Smooth muscle cell (in vitro differentiated cells): ENCODE data around the gene CFAP54. TPM values are rescaled to one million over a fixed set of nuclear protein-coding genes. Genes with fewer than 3 reads are reported as not detected.

ENCODE experiments used
- DNase-seq: peaks from one replicate; lab custom pipeline; 2025; ENCODE audit not compliant: unreplicated experiment; lab: John Stamatoyannopoulos, UW
- H2AFZ ChIP-seq: fragments of 200-600 bp; sonication (generic); 2 replicates; pipeline ENCODE4 v1.6.0; 2016; ENCODE audit warnings: antibody characterized with exemption, low read depth, mild to moderate bottlenecking
- H3F3A ChIP-seq: fragments of 200-600 bp; sonication (generic); 2 replicates; pipeline ENCODE4 v1.6.0; 2017; ENCODE audit warnings: antibody characterized with exemption, low read depth
- H3K27ac ChIP-seq: fragments of 200-600 bp; sonication (generic); 2 replicates; pipeline ENCODE4 v1.5.1; 2016; ENCODE audit warnings: low read depth, mild to moderate bottlenecking
- H3K27me3 ChIP-seq: fragments of 200-600 bp; sonication (generic); 2 replicates; pipeline ENCODE4 v1.6.1; 2016; ENCODE audit warnings: low read depth, mild to moderate bottlenecking
- H3K36me3 ChIP-seq: fragments of 200-600 bp; sonication (generic); 2 replicates; pipeline ENCODE4 v1.5.1; 2016; ENCODE audit warnings: low read depth
- H3K4me1 ChIP-seq: fragments of 200-600 bp; sonication (generic); 2 replicates; pipeline ENCODE4 v1.5.1; 2016; ENCODE audit warnings: low read depth
- H3K4me2 ChIP-seq: fragments of 200-600 bp; sonication (generic); 2 replicates; pipeline ENCODE4 v1.6.0; 2016; ENCODE audit warnings: mild to moderate bottlenecking
- H3K4me3 ChIP-seq: fragments of 200-600 bp; sonication (generic); 2 replicates; pipeline ENCODE4 v1.5.1; 2016; ENCODE audit warnings: mild to moderate bottlenecking
- H3K79me2 ChIP-seq: fragments of 200-600 bp; sonication (generic); 2 replicates; pipeline ENCODE4 v1.6.0; 2016; ENCODE audit warnings: low read depth, mild to moderate bottlenecking
- H3K9ac ChIP-seq: fragments of 200-600 bp; sonication (generic); 2 replicates; pipeline ENCODE4 v1.6.0; 2016; ENCODE audit warnings: low read depth
- H3K9me3 ChIP-seq: fragments of 200-600 bp; sonication (generic); replicated peaks from 2 replicates; pipeline ENCODE4 v1.5.1; 2016; ENCODE audit warnings: low read depth
- H4K20me1 ChIP-seq: fragments of 200-600 bp; sonication (generic); 2 replicates; pipeline ENCODE4 v1.6.0; 2016; ENCODE audit warnings: low read depth
- WGBS: methylation state at CpG from one replicate; pipeline ENCODE4 v1.1.7; 2016; ENCODE audit warnings: low lambda C conversion rate; 5-methylcytosine and 5-hydroxymethylcytosine counted together
- polyA plus RNA-seq: library from polyadenylated mRNA; unstranded; fragments of >200 nt; fragmentation: Nextera tagmentation; extraction: Ambion mirVana; gene quantifications from 2 replicates; pipeline ENCODE4 v1.2.1, GENCODE V29; 2016
- total RNA-seq: library from RNA; depleted of rRNA; stranded (reverse); fragments of >200 nt; gene quantifications from 2 replicates; pipeline ENCODE4 v1.2.3, GENCODE V29; 2014
- TF ChIP-seq, protein P1 (sequence below): fragments of 200-600 bp; sonication (generic); IDR thresholded peaks from 2 replicates; pipeline ENCODE4 v1.5.1; 2017; ENCODE audit warnings: borderline replicate concordance, mild to moderate bottlenecking, antibody characterized with exemption; ENCODE audit not compliant: insufficient read depth, poor library complexity, severe bottlenecking

Gene CFAP54
- total and polyA plus RNA-seq, 2 experiments from 2014 or later = 0.35 to 0.67 TPM

DNA sequence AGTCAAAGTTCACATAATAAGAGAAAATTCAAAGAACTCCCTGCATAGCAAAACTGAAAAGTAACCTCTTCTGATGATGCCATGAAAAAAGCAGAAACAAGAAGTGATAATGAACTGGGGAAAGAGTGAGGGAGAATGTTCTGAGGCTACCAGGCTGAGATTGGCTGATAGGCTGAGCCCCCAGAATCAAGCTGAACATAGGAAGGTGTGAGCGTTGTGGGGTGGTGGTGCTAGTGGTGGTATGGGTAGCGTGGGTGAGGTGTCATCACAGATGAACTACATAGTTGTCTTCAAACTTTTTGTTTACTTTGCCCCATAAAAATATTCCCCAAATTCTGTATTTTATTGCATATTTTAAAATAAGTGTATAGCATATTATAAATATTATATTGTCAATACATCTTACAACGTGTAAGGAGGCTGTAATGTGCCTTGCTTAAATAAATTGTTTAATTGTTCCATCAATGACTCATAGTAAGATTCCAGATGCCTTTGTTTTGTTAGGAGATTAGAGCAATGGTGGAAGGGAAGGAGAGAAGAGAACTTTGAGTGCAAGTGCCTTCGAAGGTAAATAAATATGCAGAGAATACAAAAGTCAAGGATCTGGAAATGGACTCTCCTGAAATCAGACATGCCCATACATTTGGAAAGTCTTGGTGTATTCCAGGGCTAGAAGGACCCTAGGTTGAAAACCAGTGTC lies 15.8 kb upstream of the CFAP54 start:
- Histone ChIP-seq H3K9me3 (no peaks in the 10 kb centered on the region), H3K4me3 (no peak overlapping the region), H3K27ac (no peak overlapping the region), H3K4me1 (no peaks in the 10 kb centered on the region), H3F3A (no peaks in the 10 kb centered on the region), H3K9ac (no peak overlapping the region), H3K4me2 (no peak overlapping the region), H3K27me3 (no peaks in the 10 kb centered on the region), H2AFZ (no peak overlapping the region), H4K20me1 (no peaks in the 10 kb centered on the region), H3K79me2 (no peaks in the 10 kb centered on the region), H3K36me3 (no peaks in the 10 kb centered on the region)
- DNase-seq = no peak
- TF ChIP-seq, protein P1, sequence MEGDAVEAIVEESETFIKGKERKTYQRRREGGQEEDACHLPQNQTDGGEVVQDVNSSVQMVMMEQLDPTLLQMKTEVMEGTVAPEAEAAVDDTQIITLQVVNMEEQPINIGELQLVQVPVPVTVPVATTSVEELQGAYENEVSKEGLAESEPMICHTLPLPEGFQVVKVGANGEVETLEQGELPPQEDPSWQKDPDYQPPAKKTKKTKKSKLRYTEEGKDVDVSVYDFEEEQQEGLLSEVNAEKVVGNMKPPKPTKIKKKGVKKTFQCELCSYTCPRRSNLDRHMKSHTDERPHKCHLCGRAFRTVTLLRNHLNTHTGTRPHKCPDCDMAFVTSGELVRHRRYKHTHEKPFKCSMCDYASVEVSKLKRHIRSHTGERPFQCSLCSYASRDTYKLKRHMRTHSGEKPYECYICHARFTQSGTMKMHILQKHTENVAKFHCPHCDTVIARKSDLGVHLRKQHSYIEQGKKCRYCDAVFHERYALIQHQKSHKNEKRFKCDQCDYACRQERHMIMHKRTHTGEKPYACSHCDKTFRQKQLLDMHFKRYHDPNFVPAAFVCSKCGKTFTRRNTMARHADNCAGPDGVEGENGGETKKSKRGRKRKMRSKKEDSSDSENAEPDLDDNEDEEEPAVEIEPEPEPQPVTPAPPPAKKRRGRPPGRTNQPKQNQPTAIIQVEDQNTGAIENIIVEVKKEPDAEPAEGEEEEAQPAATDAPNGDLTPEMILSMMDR = no peak
- 87% methylated on average over 4 of the region's 4 CpGs for WGBS

DNA sequence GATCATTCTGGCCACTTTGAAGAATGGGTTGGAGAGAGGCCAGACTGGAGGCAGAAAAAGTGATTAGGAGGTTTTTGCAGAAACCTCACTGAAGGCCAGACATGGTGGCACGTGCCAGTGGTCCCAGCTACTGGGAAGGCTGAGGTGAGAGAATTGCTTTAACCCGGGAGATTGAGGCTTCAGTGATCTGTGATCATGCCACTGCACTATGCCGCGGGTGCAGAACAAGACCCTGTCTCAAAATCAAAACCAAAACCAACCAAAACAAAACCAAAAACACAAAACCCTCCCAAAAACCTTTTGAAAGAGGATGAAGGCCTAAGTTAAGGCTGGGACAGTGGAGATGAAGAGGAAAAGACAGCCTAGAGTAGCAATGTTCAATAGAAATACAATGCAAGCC lies 15.2 kb upstream of the CFAP54 start:
- H4K20me1 ChIP-seq = no peaks in the 10 kb centered on the region

DNA sequence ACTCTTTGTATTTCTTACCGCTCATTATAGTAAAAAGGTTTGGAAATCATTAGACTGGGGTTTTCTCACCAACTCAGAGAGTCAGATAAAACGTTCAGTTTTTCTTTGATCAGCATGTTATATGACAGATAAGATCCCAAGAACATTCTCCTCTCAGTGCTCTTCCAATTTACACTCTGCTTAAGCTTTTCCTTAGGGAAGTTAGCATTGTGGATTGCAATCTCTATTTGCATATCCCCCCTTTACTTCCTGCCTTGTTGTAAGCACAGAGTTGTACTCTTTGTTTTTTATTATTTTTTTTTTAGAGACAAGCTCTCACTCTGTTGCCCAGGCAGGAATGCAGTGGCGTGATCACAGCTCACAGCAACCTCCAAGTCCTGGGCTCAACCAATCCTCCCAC lies 11.4 kb upstream of the CFAP54 start:
- TF ChIP-seq, protein P1 = no peak
- no peaks in the 10 kb centered on the region for H3K79me2 ChIP-seq
- no peaks in the 10 kb centered on the region for H3F3A ChIP-seq
- H3K27me3 ChIP-seq = no peaks in the 10 kb centered on the region
- no peak for DNase-seq
- no peak overlapping the region for H3K9ac ChIP-seq
- H3K9me3 ChIP-seq = no peaks in the 10 kb centered on the region
- no peak overlapping the region for H3K4me2 ChIP-seq
- H2AFZ ChIP-seq = no peak overlapping the region
- H4K20me1 ChIP-seq = no peaks in the 10 kb centered on the region
- no peaks in the 10 kb centered on the region for H3K4me1 ChIP-seq
- H3K27ac ChIP-seq = no peak overlapping the region
- no peaks in the 10 kb centered on the region for H3K36me3 ChIP-seq
- H3K4me3 ChIP-seq = no peak overlapping the region
- WGBS = 67% methylated on average over 3 of the region's 3 CpGs

More for the DNA sequence above, 15.2 kb upstream of the CFAP54 start:
- no peaks in the 10 kb centered on the region for H3K27me3 ChIP-seq
- no peaks in the 10 kb centered on the region for H3K79me2 ChIP-seq
- H3K36me3 ChIP-seq = no peaks in the 10 kb centered on the region
- no peak overlapping the region for H3K9ac ChIP-seq
- H3K9me3 ChIP-seq = no peaks in the 10 kb centered on the region
- H3K4me1 ChIP-seq = no peaks in the 10 kb centered on the region
- 85% methylated on average over 4 of the region's 4 CpGs for WGBS
- H3F3A ChIP-seq = no peaks in the 10 kb centered on the region
- H3K27ac ChIP-seq = no peak overlapping the region
- H3K4me3 ChIP-seq = no peak overlapping the region
- H2AFZ ChIP-seq = no peak overlapping the region
- no peak for DNase-seq
- H3K4me2 ChIP-seq = no peak overlapping the region
- TF ChIP-seq, protein P1 = no peak

DNA sequence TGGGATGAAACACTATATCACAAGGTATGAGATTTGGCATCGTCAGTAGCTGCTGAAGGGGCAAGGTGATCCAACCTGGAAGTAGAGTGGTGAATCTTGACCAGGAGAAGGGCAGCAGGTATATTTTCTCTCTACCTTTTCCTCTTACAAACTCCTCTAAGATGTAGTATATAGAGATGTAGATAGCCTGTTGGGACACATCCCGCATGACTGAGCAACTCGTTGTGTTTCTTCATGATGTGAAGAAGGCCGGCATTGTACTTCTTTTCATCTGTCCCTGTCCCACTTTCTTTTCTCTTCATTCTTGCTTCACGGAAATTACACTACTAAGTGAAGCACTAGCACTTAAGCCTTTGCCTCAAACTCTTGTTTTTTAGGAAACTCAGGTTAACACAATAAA lies 7.3 kb upstream of the CFAP54 start:
- H3K4me1 ChIP-seq = no peaks in the 10 kb centered on the region
- H3K36me3 ChIP-seq = no peaks in the 10 kb centered on the region
- WGBS = 92% methylated on average over 5 of the region's 5 CpGs
- H2AFZ ChIP-seq = no peak overlapping the region
- no peaks in the 10 kb centered on the region for H4K20me1 ChIP-seq
- no peaks in the 10 kb centered on the region for H3K27me3 ChIP-seq
- H3K4me3 ChIP-seq = no peak overlapping the region
- TF ChIP-seq, protein P1 = no peak
- no peak overlapping the region for H3K4me2 ChIP-seq
- H3K9ac ChIP-seq = no peak overlapping the region
- H3K27ac ChIP-seq = no peak overlapping the region
- H3K79me2 ChIP-seq = no peaks in the 10 kb centered on the region
- H3F3A ChIP-seq = no peaks in the 10 kb centered on the region
- no peaks in the 10 kb centered on the region for H3K9me3 ChIP-seq
- no peak for DNase-seq
